HCT116 (cell line): ENCODE measurements around the gene IL19. TPM values are rescaled to one million over a fixed set of nuclear protein-coding genes. Genes with fewer than 3 reads are reported as not detected.

ENCODE experiments used
- ATAC-seq: fragments of 200-7000 bp; cut with Tn5 transposase; 2 replicates; pipeline ENCODE4 v1.9.1; 2020; ENCODE audit warnings: mild to moderate bottlenecking, moderate library complexity
- BruUV-seq: library from RNA; stranded (reverse); fragments of 400-500 nt; replicated peaks from 2 replicates; lab custom pipeline; 2021; lab: Mats Ljungman, UMichigan
- CTCF ChIA-PET: fragments of 300-600 bp; sonication (Branson Sonifier 250); formaldehyde crosslinking; loops from one replicate; lab custom pipeline; 2021; ENCODE audit warnings: antibody characterized with exemption; lab: Charles Lee
- POLR2A ChIA-PET: fragments of 300-600, 350-600 bp; sonication (Branson Sonifier 250); formaldehyde crosslinking; loops from one replicate; lab custom pipeline; 2021; ENCODE audit warnings: antibody characterized with exemption; lab: Charles Lee
- RAD21 ChIA-PET, 2 experiments: fragments of 300-600 bp; sonication (Branson Sonifier 250); formaldehyde crosslinking; loops; one replicate each; lab custom pipeline; 2023; ENCODE audit warnings: low total read pairs in 2 of 2; ENCODE audit not compliant: uncharacterized antibody in 2 of 2, unreplicated experiment in 2 of 2, low non-redundant PET in 1 of 2; lab: Charles Lee
- DNase-seq: peaks from one replicate; pipeline ENCODE4 v3.0.0-alpha.2; 2010; ENCODE audit warnings: low read depth, low spot score
- H2AFZ ChIP-seq: fragments of 200-600 bp; shearing (Covaris generic), sonication (generic); 2 replicates; pipeline ENCODE4 v1.6.1; 2017; ENCODE audit warnings: low read depth, mixed run types, mixed read lengths, antibody characterized with exemption, low read length; ENCODE audit not compliant: poor library complexity, severe bottlenecking
- H3K27ac ChIP-seq: 2 replicates; pipeline ENCODE4 v1.5.1; 2012; ENCODE audit warnings: low read depth, low read length
- H3K27me3 ChIP-seq: fragments of 200-600 bp; sonication (generic); 2 replicates; pipeline ENCODE4 v1.6.1; 2016; ENCODE audit warnings: mixed run types, low read length, mixed read lengths; ENCODE audit not compliant: insufficient read depth
- H3K36me3 ChIP-seq, 2 experiments: fragments of 200-500 bp in 1 of 2; fragments of 200-600 bp in 1 of 2; sonication (Bioruptor generic) in 1 of 2; sonication (generic) in 1 of 2; 2 replicates each; pipeline versions ENCODE4 v1.5.1 to v1.6.1; 2014 to 2016; ENCODE audit warnings: low read length in 2 of 2, inconsistent platforms in 1 of 2, mixed read lengths in 1 of 2, mixed run types in 1 of 2; ENCODE audit not compliant: insufficient read depth in 2 of 2, control insufficient read depth in 1 of 2
- H3K4me1 ChIP-seq, 2 experiments: fragments of 200-600 bp in 1 of 2; sonication (generic) in 1 of 2; 2 replicates each; pipeline versions ENCODE4 v1.5.1 to v1.6.1; 2012 to 2017; ENCODE audit warnings: low read length in 2 of 2, inconsistent platforms in 1 of 2, mild to moderate bottlenecking in 1 of 2, mixed read lengths in 1 of 2, mixed run types in 1 of 2, moderate library complexity in 1 of 2; ENCODE audit not compliant: insufficient read depth in 2 of 2, control insufficient read depth in 1 of 2
- H3K4me2 ChIP-seq: fragments of 200-600 bp; sonication (generic); 2 replicates; pipeline ENCODE4 v1.6.1; 2017; ENCODE audit warnings: mixed run types, low read length, mixed read lengths
- H3K4me3 ChIP-seq, 2 experiments: fragments of 200-600 bp in 1 of 2; sonication (generic) in 1 of 2; replicated peaks in 1 of 2; 2 replicates each; pipeline ENCODE4 v1.5.1; 2011 to 2016; ENCODE audit warnings: low read length in 2 of 2, control low read depth in 1 of 2, low read depth in 1 of 2, mild to moderate bottlenecking in 1 of 2, mixed read lengths in 1 of 2, mixed run types in 1 of 2
- H3K79me2 ChIP-seq: fragments of 200-600 bp; sonication (generic); 2 replicates; pipeline ENCODE4 v1.6.1; 2017; ENCODE audit warnings: mild to moderate bottlenecking, mixed run types, low read length, moderate library complexity, mixed read lengths; ENCODE audit not compliant: insufficient read depth
- H3K9ac ChIP-seq: fragments of 200-600 bp; sonication (generic); 2 replicates; pipeline ENCODE4 v1.6.1; 2016; ENCODE audit warnings: low read length, mixed read lengths
- H3K9me2 ChIP-seq: fragments of 200-600 bp; sonication (generic), shearing (Covaris generic); 2 replicates; pipeline ENCODE4 v1.6.1; 2017; ENCODE audit warnings: mixed run types, mild to moderate bottlenecking, moderate library complexity; ENCODE audit not compliant: insufficient read depth
- H3K9me3 ChIP-seq, 2 experiments: fragments of 200-500 bp in 1 of 2; fragments of 200-600 bp in 1 of 2; sonication (Bioruptor generic) in 1 of 2; sonication (generic) in 1 of 2; 2 replicates each; pipeline ENCODE4 v1.6.1; 2014 to 2017; ENCODE audit warnings: low read length in 2 of 2, mixed read lengths in 2 of 2, inconsistent platforms in 1 of 2, low read depth in 1 of 2, mild to moderate bottlenecking in 1 of 2, mixed run types in 1 of 2, moderate library complexity in 1 of 2; ENCODE audit not compliant: control insufficient read depth in 1 of 2, insufficient read depth in 1 of 2
- H4K20me1 ChIP-seq: fragments of 200-600 bp; sonication (generic), shearing (Covaris generic); 2 replicates; pipeline ENCODE4 v1.6.1; 2017; ENCODE audit warnings: mixed run types, mild to moderate bottlenecking, moderate library complexity; ENCODE audit not compliant: insufficient read depth
- CBX3 ChIP-seq: IDR thresholded peaks from 2 replicates; pipeline ENCODE4 v1.6.1; 2012; ENCODE audit warnings: low read depth
- CEBPB ChIP-seq: IDR thresholded peaks from 2 replicates; pipeline ENCODE4 v1.6.1; 2012; ENCODE audit warnings: low read depth
- EZH2 ChIP-seq: fragments of 200-600 bp; sonication (generic); IDR thresholded peaks from 2 replicates; pipeline ENCODE4 v1.6.1; 2017; ENCODE audit warnings: antibody characterized with exemption, mixed run types
- EZH2phosphoT487 ChIP-seq: fragments of 200-600 bp; IDR thresholded peaks from 2 replicates; pipeline ENCODE4 v1.6.1; 2018; ENCODE audit warnings: antibody characterized with exemption, borderline replicate concordance
- FOSL1 ChIP-seq: IDR thresholded peaks from 2 replicates; pipeline ENCODE4 v1.6.1; 2012; ENCODE audit warnings: low read depth
- POLR2AphosphoS5 ChIP-seq: IDR thresholded peaks from 2 replicates; pipeline ENCODE4 v1.6.1; 2011; ENCODE audit warnings: mild to moderate bottlenecking, low read depth, low read length, moderate library complexity
- RAD21 ChIP-seq: IDR thresholded peaks from 2 replicates; pipeline ENCODE4 v1.6.1; 2012; ENCODE audit warnings: low read depth, mild to moderate bottlenecking
- ZFX ChIP-seq: fragments of 450-650 bp; IDR thresholded peaks from 2 replicates; pipeline ENCODE4 v1.6.1; 2017
- ZNF274 ChIP-seq: fragments of 200-500 bp; sonication (Bioruptor generic); IDR thresholded peaks from 2 replicates; pipeline ENCODE4 v1.6.1; 2014; ENCODE audit warnings: mild to moderate bottlenecking, low read depth, low read length, inconsistent platforms
- intact Hi-C: fragments of 100-400 bp; cut with micrococcal nuclease; formaldehyde crosslinking; loops from 2 replicates; pipeline ENCODE4 v1.10.0; 2022
- total RNA-seq: library from RNA; stranded (reverse); gene quantifications from one replicate; pipeline ENCODE4 v1.2.1, GENCODE V29; 2021; ENCODE audit not compliant: unreplicated experiment

The IL19 gene
- total RNA-seq, 1 experiment from 2014 or later = not detected

GRCh38 chr1:206782448-206782847 is 11.9 kb downstream of the IL19 start (continued):
- TF ChIP-seq ZNF274 = no peak

GRCh38 chr1:206783506-206783905 is 12.9 kb downstream of the IL19 start:
- no peaks in the 10 kb centered on the region for H3K4me1 ChIP-seq
- H3K9me2 ChIP-seq = no peaks in the 10 kb centered on the region
- H3K79me2 ChIP-seq = no peaks in the 10 kb centered on the region
- H3K36me3 ChIP-seq = no peaks in the 10 kb centered on the region
- H4K20me1 ChIP-seq = no peaks in the 10 kb centered on the region
- ATAC-seq (no peak), DNase-seq (no peak)
- no peak overlapping the region for H3K4me3 ChIP-seq
- H3K9me3 ChIP-seq = no peaks in the 10 kb centered on the region
- RAD21 ChIA-PET = no interaction called here
- TF ChIP-seq POLR2AphosphoS5 (no peak), FOSL1 (no peak), EZH2 (no peak), EZH2phosphoT487 (no peak), CBX3 (no peak)
- POLR2A ChIA-PET = no interaction called here
- H3K4me2 ChIP-seq = no peak overlapping the region
- no peak overlapping the region for H3K9ac ChIP-seq
- CTCF ChIA-PET = no interaction called here
- H3K27me3 ChIP-seq = peaks cover 11% of the 10 kb centered on the region; the same call in 1 of the 2 replicates
- BruUV-seq = no TSS peak
- intact Hi-C loops = no loop called here
- H3K27ac ChIP-seq = no peak overlapping the region
- H2AFZ ChIP-seq = no peak overlapping the region

GRCh38 chr1:206784471-206784903 is 13.9 kb downstream of the IL19 start:
- RAD21 ChIA-PET = no interaction called here
- H2AFZ ChIP-seq = no peak overlapping the region
- intact Hi-C loops = no loop called here
- peaks cover 11% of the 10 kb centered on the region; the same call in 1 of the 2 replicates for H3K27me3 ChIP-seq
- H4K20me1 ChIP-seq = no peaks in the 10 kb centered on the region
- no peak overlapping the region for H3K4me2 ChIP-seq
- no TSS peak for BruUV-seq
- H3K27ac ChIP-seq = no peak overlapping the region
- no peaks in the 10 kb centered on the region for H3K9me3 ChIP-seq
- ATAC-seq = no peak
- TF ChIP-seq RAD21 = no peak
- TF ChIP-seq CEBPB = no peak
- TF ChIP-seq EZH2 = no peak
- TF ChIP-seq ZFX = no peak
- TF ChIP-seq, all 23 proteins: peak for 0
- H3K4me1 ChIP-seq = no peaks in the 10 kb centered on the region
- POLR2A ChIA-PET = no interaction called here
- CTCF ChIA-PET = no interaction called here
- DNase-seq = no peak
- no peaks in the 10 kb centered on the region for H3K9me2 ChIP-seq
- H3K79me2 ChIP-seq = no peaks in the 10 kb centered on the region
- no peak overlapping the region for H3K4me3 ChIP-seq
- H3K36me3 ChIP-seq = no peaks in the 10 kb centered on the region
- no peak overlapping the region for H3K9ac ChIP-seq
